IPS DF 6.9 (cell line): ENCODE results near the gene MTHFSD.

Source experiments
- DNase-seq: peaks from one replicate; pipeline ENCODE4 v3.0.0-alpha.2; 2013; ENCODE audit warnings: low read depth, low spot score
- H3K27ac ChIP-seq: one replicate; pipeline ENCODE4 v1.5.1; 2013; ENCODE audit warnings: low read length, control low read depth
- H3K27me3 ChIP-seq: 2 replicates; pipeline ENCODE4 v1.6.1; 2013; ENCODE audit warnings: mild to moderate bottlenecking, low read length; ENCODE audit not compliant: control insufficient read depth, insufficient read depth
- H3K36me3 ChIP-seq: 2 replicates; pipeline ENCODE4 v1.6.1; 2013; ENCODE audit warnings: low read length; ENCODE audit not compliant: control insufficient read depth, insufficient read depth
- H3K4me1 ChIP-seq: 2 replicates; pipeline ENCODE4 v1.6.1; 2013; ENCODE audit warnings: low read length; ENCODE audit not compliant: control insufficient read depth, insufficient read depth
- H3K4me3 ChIP-seq: 2 replicates; pipeline ENCODE4 v1.5.1; 2013; ENCODE audit warnings: mild to moderate bottlenecking, low read length
- H3K9me3 ChIP-seq: 2 replicates; pipeline ENCODE4 v1.6.1; 2013; ENCODE audit warnings: low read length, inconsistent platforms; ENCODE audit not compliant: control insufficient read depth, insufficient read depth
- WGBS: extraction: QIAGEN DNeasy Blood & Tissue Kit; methylation state at CpG from one replicate; pipeline ENCODE4 v1.1.7; 2013; ENCODE audit warnings: mixed read lengths, missing lambda C conversion rate; ENCODE audit not compliant: insufficient read length, insufficient coverage; 5-methylcytosine and 5-hydroxymethylcytosine counted together

The MTHFSD gene

GRCh38 chr16:86525696-86526095 is 29.3 kb downstream of the MTHFSD start:
- H3K4me1 ChIP-seq: no peaks in the 10 kb centered on the region; the same call in 1 of the 2 replicates
- H3K36me3 ChIP-seq: no peaks in the 10 kb centered on the region
- WGBS: no CpG with 5 or more reads among the region's 12 CpGs
- H3K27ac ChIP-seq: no peak overlapping the region
- H3K9me3 ChIP-seq: no peaks in the 10 kb centered on the region
- no peaks in the 10 kb centered on the region for H3K27me3 ChIP-seq
- H3K4me3 ChIP-seq: no peak overlapping the region
- no peak for DNase-seq

- no peaks in the 10 kb centered on the region for H3K9me3 ChIP-seq
- no peak for DNase-seq
- no peaks in the 10 kb centered on the region; the same call in 1 of the 2 replicates for H3K4me1 ChIP-seq
- no peaks in the 10 kb centered on the region for H3K36me3 ChIP-seq
- H3K27ac ChIP-seq: no peak overlapping the region
- no peak overlapping the region for H3K4me3 ChIP-seq
- no CpG with 5 or more reads among the region's 6 CpGs for WGBS
- no peaks in the 10 kb centered on the region; the same call in 1 of the 2 replicates for H3K27me3 ChIP-seq
Observed at GRCh38 chr16:86524029-86524428, 31.0 kb downstream of the MTHFSD start.

GRCh38 chr16:86523166-86523740 is 31.8 kb downstream of the MTHFSD start:
- H3K27me3 ChIP-seq: peaks cover 3% of the 10 kb centered on the region; the same call in 1 of the 2 replicates

DNA sequence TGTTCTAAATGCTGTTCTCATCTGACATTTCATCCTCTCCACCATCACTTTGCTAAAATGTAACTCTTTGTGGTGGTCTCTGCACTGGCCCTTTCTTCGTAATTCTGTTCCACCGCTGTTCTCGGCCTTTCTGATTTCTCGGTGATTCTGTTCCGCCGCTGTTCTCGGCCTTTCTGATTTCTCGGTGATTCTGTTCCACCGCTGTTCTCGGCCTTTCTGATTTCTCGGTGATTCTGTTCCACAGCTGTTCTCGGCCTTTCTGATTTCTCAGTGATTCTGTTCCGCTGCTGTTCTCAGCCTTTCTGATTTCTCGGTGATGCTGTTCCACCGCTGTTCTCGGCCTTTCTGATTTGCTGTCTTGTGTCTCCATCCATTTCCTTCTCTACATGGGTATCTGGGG is 32.4 kb downstream of the MTHFSD start:
- Histone ChIP-seq H3K36me3 (no peaks in the 10 kb centered on the region), H3K9me3 (no peaks in the 10 kb centered on the region), H3K27ac (no peak overlapping the region), H3K4me1 (no peaks in the 10 kb centered on the region; the same call in 1 of the 2 replicates), H3K27me3 (peaks cover 8% of the 10 kb centered on the region; the same call in 1 of the 2 replicates), H3K4me3 (no peak overlapping the region)
- no peak for DNase-seq
- WGBS: no CpG with 5 or more reads among the region's 16 CpGs

More at GRCh38 chr16:86523166-86523740, 31.8 kb downstream of the MTHFSD start:
- H3K9me3 ChIP-seq: no peaks in the 10 kb centered on the region
- no peak overlapping the region for H3K27ac ChIP-seq
- no peaks in the 10 kb centered on the region; the same call in 1 of the 2 replicates for H3K4me1 ChIP-seq
- WGBS: no CpG with 5 or more reads among the region's 5 CpGs
- no peak overlapping the region for H3K4me3 ChIP-seq
- H3K36me3 ChIP-seq: no peaks in the 10 kb centered on the region
- DNase-seq: no peak

DNA sequence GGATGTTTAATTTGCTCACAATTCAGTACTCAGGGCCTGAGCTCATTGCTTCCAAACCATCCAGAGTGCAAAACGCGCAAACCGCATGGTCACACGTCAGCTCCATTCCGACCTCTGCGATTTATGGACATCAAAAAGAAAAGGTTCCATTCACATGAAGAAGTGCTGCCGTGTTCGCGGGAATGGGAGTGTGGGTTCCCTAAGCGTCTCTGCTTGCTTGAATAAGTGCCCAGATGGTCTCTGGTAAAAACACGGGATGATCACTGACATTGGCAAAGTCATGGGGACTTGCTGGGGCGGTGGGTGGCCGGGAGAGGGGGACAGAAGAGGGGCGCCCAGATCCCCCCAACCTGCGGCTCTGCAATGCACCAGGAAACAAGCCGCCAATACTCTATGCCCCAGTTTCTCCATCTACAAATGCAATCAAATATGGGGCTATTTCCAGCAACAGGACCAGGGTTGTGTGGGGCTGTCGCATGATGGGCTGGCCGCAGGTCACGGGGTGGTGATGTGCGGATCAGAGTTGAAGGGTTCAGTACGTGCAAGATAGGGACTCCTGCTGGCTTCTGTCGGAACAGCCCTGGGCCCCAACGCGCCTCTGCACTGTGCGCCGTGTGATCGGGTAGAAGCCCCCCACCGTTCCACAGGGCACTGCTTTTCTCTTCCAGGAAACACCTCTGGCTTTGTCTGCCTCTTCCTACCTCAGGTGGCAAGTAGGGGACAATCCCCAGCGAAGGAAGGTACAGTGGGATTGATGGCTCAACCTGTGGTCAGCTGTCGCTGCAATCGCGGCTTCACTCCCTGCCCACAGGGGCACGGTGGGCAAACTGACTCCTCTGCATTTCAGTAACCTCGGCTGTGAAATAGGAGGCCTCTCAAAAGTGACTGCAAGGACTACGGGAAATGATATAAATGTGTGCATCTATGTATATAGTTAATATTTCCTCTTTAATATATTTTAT is 33.5 kb downstream of the MTHFSD start:
- WGBS: no CpG with 5 or more reads among the region's 35 CpGs
- DNase-seq: no peak
- H3K9me3 ChIP-seq: no peaks in the 10 kb centered on the region
- H3K27me3 ChIP-seq: peaks cover 19% of the 10 kb centered on the region
- H3K4me1 ChIP-seq: no peaks in the 10 kb centered on the region
- no peak overlapping the region for H3K4me3 ChIP-seq
- no peaks in the 10 kb centered on the region for H3K36me3 ChIP-seq
- H3K27ac ChIP-seq: no peak overlapping the region

GRCh38 chr16:86520317-86521210 is 34.5 kb downstream of the MTHFSD start:
- Histone ChIP-seq H3K9me3 (no peaks in the 10 kb centered on the region), H3K4me1 (no peaks in the 10 kb centered on the region; the same call in 1 of the 2 replicates), H3K36me3 (no peaks in the 10 kb centered on the region), H3K4me3 (no peak overlapping the region), H3K27me3 (peaks cover 29% of the 10 kb centered on the region), H3K27ac (no peak overlapping the region)
- WGBS: no CpG with 5 or more reads among the region's 30 CpGs
- DNase-seq: no peak

- H3K4me3 ChIP-seq: no peak overlapping the region
- H3K9me3 ChIP-seq: no peaks in the 10 kb centered on the region
- no peak for DNase-seq
- H3K36me3 ChIP-seq: no peaks in the 10 kb centered on the region
- no CpG with 5 or more reads among the region's 31 CpGs for WGBS
- no peaks in the 10 kb centered on the region; the same call in 1 of the 2 replicates for H3K4me1 ChIP-seq
- H3K27ac ChIP-seq: no peak overlapping the region
- H3K27me3 ChIP-seq: peaks cover 36% of the 10 kb centered on the region
Observed at GRCh38 chr16:86519649-86520316, 35.3 kb downstream of the MTHFSD start.

GRCh38 chr16:86519007-86519648 is 35.9 kb downstream of the MTHFSD start:
- peaks cover 40% of the 10 kb centered on the region for H3K27me3 ChIP-seq
- no peak for DNase-seq
- no peaks in the 10 kb centered on the region for H3K36me3 ChIP-seq
- WGBS: no CpG with 5 or more reads among the region's 16 CpGs
- H3K4me3 ChIP-seq: no peak overlapping the region
- no peaks in the 10 kb centered on the region for H3K9me3 ChIP-seq
- H3K27ac ChIP-seq: no peak overlapping the region
- no peaks in the 10 kb centered on the region; the same call in 1 of the 2 replicates for H3K4me1 ChIP-seq

GRCh38 chr16:86517652-86518258 is 37.3 kb downstream of the MTHFSD start:
- no CpG with 5 or more reads among the region's 17 CpGs for WGBS
- Histone ChIP-seq H3K27me3 (peaks cover 52% of the 10 kb centered on the region), H3K4me3 (no peak overlapping the region), H3K36me3 (no peaks in the 10 kb centered on the region), H3K27ac (no peak overlapping the region), H3K9me3 (no peaks in the 10 kb centered on the region), H3K4me1 (peaks cover 2% of the 10 kb centered on the region)
- DNase-seq: no peak
